Measurements from ENCODE around the gene CFAP97D2. TPM values are rescaled to one million over a fixed set of nuclear protein-coding genes. Genes with fewer than 3 reads are reported as not detected.
"Not testable (repeated sequence)": the region's sequence is repeated elsewhere in the genome, so short reads cannot be mapped to it uniquely, and the experiment has no call there.

CFAP97D2 gene
- polyA plus RNA-seq, 1 donor = not detected

DNA sequence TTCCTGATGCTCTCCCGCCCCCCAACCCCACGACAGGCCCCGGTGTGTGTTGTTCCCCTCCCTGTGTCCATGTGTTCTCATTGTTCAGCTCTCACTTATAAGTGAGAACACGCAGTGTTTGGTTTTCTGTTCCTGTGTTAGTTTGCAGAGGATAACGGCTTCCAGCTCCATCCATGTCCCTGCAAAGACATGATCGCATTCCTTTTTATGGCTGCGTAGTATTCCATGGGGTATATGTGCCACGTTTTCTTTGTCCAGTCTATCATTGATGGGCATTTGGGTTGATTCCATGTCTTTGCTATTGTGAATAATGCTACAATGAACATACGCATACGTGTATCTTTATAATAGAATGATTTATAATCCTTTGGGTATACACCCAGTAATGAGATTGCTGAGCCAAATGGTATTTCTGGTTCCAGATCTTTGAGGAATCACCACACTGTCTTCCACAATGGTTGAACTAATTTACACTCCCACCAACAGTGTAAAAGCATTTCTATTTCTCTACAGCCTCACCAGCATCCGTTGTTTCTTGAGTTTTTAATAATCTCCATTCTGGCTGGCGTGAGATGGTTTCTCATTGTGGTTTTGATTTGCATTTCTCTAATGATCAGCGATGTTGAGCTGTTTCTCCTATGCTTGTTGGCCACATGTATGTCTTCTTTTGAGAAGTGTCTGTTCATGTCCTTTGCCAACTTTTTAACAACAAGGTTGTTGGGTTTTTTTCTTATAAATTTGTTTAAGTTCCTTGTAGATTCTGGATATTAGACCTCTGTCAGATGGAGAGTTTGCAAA is 20.0 kb upstream of the CFAP97D2 start:
- DNase-seq (ENCODE audit: low read depth) = not testable (repeated sequence)

DNA sequence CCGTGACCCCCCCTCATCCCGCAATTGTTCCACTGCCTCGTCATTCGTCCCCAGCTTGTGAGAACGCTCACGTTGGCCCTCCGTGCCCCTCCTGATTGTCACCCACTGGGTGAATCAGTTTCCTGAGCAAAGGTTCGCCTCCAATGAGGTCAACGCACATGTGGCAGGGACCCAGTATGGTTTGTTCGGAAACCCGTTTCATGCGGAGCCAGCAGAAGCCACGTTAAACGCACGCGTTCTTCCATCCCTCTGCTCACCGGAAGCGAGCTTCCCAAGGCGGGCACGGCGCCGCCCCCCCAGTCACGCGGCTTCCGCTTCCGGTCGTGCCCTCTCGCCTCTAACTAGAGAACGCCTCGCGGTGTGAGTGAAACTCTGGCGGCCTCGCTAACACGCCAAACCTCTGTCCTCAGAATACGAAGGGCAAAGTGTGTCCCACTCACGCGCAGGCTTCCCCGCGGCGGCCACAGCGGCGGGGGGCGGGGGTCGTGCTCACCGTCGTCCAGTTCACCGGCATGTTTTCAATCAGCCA is 18.0 kb upstream of the CFAP97D2 start:
- no peak for DNase-seq (ENCODE audit: low read depth)

DNA sequence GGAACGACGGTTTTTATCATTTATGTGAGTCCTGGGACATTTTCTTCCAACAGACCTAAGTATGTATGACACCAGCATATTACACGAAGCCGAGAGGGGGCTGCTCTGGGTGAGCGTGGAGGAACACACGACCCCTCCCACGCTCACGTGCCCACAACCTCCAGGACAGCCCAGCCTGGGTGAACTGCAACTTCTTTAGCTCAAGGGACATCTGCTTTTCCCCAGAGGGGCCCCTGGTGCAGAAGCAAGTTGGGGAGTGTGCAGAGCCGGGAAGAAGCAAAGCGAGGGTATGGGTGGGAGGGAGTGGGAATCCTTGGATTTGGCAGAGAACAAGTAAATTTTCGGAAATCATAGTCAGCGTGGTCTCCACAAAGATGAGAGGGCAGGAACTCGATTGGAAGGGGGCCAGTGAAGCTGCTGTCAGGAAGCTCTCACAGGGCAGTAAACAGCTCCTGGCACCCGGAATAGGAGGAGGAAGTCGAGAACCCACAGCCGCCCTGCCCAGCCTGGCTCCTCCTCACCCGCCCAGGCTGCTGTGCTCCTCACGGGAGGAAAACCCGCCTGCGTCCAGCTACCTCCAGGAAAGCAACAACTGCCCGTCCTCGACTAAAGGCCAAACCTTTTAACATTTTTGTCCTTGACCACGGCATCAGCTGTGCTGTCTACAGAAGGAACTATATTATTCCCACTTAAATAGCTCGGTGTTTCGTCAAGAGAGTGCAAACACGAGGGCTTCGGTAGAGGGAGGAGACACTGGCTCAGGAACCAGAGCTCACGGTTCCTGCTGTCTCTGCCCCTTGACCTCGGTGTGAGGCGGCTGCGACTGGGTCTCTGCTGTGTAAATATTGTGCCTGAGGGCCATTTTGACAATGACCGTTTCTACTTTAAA is 17.2 kb upstream of the CFAP97D2 start:
- DNase-seq (ENCODE audit: low read depth) = no peak

DNA sequence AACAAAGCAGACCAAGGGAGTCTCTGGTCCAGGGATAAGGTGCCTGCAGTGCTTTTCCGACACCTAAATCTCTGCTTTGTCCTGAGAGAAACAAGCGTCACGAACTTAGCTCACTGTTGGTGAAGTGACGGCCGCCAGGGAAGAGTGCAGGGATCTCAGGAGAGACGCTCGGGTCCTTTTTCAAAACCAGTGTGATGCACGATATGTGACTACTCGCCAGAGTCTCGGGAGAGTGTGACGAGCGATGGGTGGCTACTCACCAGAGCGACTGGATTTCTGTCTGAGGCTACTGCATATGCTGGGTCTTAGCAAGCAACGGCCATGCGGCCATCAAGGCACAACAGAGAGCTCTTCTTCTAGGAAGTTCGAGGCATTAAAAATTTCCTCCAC is 16.5 kb upstream of the CFAP97D2 start:
- no peak for DNase-seq (ENCODE audit: low read depth)

DNA sequence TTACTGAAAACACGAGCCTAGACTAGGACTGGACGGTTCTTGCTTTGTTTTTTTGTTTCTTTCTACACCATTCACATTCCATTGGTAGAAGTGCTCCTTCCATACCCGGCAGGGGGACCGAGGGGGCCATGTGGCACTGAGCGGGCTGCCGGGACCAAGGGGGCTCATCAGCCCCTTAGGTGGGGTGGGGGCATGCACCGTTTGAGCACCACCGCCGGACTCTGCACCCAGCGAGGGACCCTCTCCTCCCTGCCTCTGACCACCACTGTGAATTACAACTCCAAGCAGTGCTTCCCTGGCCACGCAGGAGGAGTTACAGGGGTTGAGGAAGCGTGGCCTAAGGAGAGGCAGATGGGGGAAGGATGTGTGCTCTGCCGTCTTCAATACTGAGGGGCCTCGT is 15.0 kb upstream of the CFAP97D2 start:
- no peak for DNase-seq (ENCODE audit: low read depth)

DNA sequence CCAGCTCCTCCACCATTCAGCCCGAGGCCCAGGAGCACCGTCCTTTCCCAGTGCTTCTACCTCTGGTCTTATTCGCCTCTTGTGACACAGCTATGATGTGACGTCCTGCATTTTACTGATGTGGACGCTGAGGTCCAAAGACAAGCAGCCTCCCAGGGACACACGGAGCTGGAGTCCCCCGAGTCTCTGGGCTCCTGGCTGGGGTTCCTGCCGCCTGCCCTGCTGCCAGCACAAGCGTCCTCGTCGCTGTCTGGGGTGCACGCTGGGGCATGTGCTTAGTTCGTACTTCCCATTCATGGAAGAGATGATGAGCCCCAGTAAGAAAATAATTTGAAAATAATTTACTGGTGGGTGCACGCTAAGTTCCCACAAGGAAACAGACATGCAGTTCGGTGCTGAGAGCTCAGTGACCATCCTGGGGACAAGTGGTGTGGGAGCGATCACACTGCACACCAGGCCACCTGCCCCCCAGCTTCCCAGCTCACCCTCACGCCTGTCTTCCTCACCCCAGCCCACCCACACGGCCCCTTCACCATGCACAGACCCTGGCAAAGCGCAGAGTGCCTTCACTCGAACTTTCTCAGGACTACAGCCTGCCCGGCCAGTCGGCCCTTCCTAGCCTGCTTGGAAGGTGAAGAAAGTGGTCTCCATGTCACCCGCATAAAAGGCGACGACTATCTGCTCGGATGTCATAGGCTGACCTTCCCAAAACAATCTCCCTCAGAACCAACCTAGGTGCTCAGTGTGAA is 14.2 kb upstream of the CFAP97D2 start:
- no peak for DNase-seq (ENCODE audit: low read depth)

DNA sequence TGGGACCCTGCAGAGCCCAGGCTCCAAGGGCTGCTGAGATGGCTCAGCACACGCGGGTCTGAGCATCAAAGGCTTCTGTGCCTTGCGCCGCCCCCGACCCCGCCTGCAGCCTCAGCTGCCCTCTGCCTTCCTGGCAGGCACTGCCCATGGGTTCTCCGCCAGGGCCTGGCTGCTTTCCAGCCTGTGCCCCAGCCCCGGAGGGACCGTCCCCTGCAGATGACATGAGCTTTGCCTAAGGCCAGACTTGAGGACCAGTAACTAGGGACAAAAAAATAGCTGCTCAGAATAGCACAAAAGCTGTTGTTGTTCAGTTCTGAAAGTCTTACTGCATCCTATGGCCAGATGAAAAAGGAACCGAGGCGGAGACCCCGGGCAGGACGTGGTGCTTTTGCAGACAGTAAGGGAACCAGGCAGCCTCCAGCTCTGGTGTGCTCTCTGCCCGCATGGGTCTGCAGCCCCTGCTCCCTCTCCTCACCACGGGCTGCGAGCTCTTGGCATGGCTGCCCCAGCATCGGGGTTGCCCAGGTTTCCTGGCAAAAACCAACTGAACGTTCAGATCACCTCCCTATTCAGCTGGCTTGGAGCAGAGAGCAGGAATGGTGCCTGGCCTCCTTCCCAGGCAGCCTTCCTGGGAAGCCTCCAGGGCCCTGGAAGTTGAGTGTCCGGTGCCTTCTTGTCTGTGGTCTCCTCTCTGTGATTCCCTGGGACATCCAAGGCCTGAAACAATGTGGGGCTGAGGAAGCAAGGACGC is 12.5 kb upstream of the CFAP97D2 start:
- no peak for DNase-seq (ENCODE audit: low read depth)

DNA sequence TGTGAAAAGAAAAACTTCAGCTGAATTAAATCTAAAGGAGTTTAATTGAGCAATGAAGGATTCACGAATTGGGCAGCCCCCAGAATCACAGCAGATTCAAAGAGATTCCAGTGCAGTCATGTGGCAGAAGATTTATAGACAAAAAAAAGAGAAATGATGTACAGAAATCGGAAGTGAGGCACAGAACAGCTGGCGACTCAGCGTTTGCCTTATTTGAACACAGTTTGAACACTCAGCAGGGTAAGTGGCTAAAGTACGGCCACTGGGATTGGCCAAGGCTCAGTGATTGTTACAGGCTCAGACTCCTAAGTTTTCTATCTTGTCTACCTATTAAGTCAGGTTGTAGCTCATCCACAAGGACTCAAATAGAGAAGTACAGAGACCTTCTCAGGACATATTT is 11.6 kb upstream of the CFAP97D2 start:
- DNase-seq (ENCODE audit: low read depth) = no peak

DNA sequence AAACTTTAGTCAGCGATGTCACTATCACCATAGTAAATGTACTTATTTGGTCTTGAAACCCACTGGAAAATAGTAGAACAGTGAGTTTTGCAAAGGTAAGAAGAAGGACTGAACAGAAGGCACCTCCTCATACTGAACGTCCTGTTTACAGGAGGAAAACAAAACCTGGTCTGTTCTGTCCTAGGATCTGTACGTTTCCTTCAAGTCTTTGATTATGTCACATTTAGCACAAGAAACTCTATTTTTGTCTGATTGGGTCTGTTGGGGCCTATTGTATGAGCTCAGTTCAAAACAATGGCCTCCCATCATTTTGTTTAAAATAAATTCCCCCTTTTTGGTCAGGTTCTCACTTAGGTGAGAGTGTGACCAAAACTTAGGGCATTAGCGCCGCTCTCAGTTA is 11.2 kb upstream of the CFAP97D2 start:
- DNase-seq (ENCODE audit: low read depth) = no peak

DNA sequence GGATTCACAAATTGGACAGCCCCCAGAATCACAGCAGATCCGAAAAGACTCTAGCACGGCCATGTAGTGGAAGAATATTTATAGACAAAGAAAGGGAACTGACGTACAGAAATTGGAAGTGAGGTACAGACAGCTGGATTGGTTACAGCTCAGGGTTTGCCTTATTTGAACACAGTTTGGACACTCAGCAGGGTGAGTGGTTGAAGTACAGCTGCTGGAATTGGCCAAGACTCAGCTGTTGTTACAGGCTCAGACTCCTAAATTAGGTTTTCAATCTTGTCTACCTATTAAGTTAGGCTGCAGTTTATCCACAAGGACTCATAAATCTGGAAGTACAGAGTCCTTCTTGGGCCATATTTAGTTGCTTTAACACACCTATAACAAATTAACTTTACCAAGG is 5.8 kb upstream of the CFAP97D2 start:
- DNase-seq (ENCODE audit: low read depth) = no peak

DNA sequence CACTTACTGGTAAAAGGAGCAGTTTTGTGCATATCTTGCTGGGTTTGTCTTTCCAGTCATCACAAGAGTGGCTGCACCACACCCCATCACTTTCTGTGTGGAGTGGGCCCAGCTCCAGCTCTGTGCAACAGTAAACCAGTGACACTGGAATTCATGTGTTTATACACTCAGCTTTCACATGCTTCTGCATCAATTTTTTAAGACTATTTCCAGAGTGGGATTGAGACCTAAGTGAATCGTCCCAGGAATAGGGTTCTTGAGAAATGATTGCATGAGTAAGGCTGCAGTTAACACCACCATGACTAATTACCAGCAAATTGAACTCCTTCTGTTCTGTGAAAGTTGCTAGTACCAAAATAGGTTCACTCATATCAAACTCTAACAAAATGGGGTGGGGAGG is 5.3 kb upstream of the CFAP97D2 start:
- no peak for DNase-seq (ENCODE audit: low read depth)

DNA sequence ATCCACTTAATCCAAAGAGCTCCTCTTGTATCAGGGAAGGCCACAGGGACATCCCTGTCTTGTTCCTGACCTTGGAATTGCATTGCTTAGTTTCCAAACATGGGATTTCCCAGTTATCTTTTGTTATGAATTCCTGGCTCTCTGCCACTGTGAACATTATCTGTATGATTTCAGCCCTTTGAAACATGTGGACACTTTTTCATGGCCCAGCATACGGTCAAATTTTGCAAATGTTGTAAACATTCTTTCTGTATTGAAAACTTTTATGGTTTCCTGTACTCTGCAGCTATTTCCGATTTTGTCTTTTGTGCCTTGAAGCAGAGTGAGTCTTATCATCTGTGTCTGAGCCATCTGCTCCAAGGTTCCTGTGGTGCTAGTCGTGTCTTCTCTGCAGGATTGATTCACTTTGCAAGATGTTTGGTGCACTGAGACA is 4.5 kb upstream of the CFAP97D2 start:
- no peak for DNase-seq (ENCODE audit: low read depth)

DNA sequence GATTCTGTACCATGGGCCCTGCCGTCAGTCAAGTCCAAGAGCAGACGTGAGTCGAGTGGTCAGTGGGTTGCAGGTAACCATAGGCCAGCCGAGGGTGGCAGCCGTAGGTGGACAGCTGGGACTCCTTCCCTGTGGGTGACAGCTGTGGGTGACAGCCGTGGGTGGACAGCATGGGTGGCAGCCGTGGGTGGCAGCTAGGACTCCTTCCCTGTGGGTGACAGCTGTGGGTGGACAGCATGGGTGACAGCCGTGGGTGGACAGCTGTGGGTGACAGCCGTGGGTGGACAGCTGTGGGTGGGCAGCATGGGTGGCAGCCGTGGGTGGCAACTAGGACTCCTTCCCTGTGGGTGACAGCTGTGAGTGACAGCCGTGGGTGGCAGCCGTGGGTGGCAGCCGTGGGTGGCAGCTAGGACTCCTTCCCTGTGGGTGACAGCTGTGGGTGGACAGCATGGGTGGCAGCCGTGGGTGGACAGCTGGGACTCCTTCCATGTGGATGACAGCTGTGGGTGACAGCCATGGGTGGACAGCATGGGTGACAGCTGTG is 2.6 kb upstream of the CFAP97D2 start:
- DNase-seq (ENCODE audit: low read depth) = not testable (repeated sequence)

DNA sequence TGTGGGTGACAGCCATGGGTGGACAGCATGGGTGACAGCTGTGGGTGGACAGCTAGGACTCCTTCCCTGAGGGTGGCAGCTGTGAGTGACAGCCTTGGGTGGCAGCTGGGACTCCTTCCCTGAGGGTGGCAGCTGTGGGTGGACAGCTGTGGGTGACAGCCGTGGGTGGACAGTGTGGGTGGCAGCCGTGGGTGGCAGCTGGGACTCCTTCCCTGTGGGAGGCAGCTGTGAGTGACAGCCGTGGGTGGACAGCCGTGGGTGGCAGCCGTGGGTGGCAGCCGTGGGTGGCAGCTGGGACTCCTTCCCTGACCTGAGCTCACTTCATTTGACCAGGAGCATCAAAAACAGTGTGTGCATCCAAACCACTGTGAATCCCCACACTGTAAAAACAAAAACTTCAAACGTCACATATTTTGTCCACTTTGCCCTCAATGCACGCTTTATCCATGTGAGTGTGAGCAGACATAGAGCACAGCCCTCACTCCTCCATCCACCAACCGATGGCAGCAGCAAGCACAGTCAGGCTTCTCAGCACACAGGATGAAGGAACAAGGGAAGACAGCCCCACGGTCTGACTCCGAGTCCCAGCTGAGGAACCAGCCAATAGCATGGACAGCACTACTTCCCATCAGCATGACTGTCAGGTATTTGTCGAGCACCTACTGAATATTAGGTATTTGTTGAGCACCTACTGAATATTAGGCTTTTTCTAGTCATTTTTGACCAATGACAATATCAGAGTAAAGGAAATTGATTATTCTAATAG is 1.6 kb upstream of the CFAP97D2 start:
- DNase-seq (ENCODE audit: low read depth) = no peak

DNA sequence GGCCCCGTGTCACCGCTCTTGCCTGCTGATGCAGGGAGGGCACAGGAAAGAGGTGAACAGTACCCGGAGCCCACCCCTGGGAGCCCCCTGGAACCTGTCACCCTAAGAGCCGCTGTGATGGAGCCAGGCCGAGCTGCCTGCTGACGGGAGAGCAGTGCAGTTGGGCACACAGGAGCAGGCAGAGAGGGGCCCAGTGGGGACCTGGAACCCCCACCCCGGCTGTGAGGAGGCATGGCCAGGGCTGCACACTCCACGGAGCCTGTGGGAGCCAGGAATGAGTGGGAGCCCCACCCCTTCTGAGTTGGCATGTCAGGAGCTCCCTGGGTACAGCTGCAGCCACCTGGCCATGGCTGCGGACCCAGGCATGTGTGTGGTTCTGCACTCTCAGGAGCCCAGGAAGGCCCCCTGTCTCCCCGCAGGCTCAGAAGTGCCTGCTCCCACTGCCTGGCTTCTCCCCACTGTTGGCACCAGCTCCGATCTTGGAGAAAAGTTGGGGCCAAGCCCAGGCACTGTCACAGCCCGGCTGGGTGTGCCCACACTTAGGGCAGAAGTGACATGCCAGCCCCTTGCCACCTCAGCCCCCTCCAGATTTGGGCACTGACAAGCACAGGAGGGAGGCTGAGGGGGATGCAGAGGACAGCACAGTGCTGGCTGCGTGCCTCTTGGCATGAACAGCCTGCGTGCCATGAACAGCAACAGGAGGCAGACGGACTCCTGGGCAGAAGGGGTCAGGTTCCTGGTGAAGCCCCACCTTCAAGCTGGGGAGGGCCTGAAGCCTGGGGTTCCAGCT is 6.3 kb downstream of the CFAP97D2 start:
- no peak for DNase-seq (ENCODE audit: low read depth)

DNA sequence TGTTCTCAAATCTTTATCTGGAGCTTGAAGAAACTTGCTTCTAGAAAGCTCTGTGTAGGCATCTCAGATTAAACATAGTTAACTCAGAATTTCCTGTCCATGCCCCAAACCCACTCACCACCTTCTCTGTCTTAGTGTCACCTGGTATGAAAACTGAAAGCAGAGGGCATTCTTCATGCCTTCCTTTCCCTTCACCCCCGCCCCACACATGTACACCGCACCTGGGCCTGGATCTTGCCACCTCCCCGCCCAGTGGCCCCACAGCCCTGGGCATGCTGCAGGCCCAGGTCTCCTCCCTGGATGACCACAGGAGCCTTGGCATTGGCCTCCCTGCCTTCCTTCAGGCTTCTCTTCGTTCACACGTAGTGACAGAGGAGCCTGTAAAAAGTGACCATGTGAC is 15.8 kb downstream of the CFAP97D2 start:
- no peak for DNase-seq (ENCODE audit: low read depth)

DNA sequence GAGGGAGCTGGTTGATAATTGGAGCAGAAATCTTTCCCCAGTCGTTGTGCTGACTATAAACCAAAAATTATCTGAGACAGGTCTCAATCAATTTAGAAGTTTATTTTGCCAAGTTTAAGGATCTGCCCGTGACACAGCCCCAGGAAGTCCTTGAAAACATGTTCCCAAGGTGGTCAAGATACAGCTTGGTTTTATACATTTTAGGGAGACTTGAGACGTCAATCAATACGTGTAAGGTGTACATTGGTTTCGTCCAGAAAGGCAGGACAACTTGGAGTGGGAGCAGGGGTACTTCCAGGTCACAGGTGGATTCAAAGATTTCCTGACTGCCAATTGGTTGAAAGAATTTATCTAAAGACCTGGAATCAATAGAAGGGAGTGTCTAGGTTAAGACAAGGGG is 17.6 kb downstream of the CFAP97D2 start:
- DNase-seq (ENCODE audit: low read depth) = no peak

DNA sequence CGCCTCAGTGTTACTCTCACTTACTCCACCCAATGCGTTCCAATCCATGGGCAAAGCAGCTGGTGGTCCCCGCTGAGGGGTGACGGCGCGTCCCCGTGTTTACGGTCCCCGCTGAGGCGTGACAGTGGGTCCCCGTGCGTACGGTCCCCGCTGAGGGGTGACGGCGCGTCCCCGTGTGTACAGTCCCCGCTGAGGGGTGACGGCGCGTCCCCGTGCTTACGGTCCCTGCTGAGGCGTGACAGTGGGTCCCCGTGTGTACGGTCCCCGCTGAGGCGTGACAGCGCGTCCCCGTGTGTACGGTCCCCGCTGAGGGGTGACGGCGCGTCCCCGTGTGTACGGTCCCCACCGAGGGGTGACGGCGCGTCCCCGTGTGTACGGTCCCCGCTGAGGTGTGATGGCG is 19.5 kb downstream of the CFAP97D2 start:
- no peak for DNase-seq (ENCODE audit: low read depth)

DNA sequence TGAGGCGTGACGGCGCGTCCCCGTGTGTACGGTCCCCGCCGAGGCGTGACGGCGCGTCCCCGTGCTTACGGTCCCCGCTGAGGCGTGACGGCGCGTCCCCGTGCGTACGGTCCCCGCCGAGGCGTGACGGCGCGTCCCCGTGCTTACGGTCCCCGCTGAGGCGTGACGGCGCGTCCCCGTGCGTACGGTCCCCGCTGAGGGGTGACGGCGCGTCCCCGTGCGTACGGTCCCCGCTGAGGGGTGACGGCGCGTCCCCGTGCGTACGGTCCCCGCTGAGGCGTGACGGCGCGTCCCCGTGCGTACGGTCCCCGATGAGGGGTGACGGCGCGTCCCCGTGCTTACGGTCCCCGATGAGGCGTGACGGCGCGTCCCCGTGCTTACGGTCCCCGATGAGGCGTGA is 20.5 kb downstream of the CFAP97D2 start:
- not testable (repeated sequence) for DNase-seq (ENCODE audit: low read depth)
